Upper lobe of right lung (tissue), 1 donor: Measurements from ENCODE around the gene FUZ. TPM values are rescaled to one million over a fixed set of nuclear protein-coding genes. Genes with fewer than 3 reads are reported as not detected.

Source experiments
- ATAC-seq: fragments of 200-7000 bp; cut with Tn5 transposase; one replicate; pipeline ENCODE4 v1.9.1; 2020; ENCODE audit warnings: mild to moderate bottlenecking, moderate library complexity
- DNase-seq: peaks from one replicate; pipeline ENCODE4 v3.0.0-alpha.2; 2020
- H3K27ac ChIP-seq: fragments of 200-600 bp; one replicate; pipeline ENCODE4 v1.8.0; 2022
- H3K27me3 ChIP-seq: fragments of 200-600 bp; one replicate; pipeline ENCODE4 v1.8.0; 2022; ENCODE audit warnings: mild to moderate bottlenecking
- H3K36me3 ChIP-seq: fragments of 200-600 bp; one replicate; pipeline ENCODE4 v1.8.0; 2022
- H3K4me1 ChIP-seq: fragments of 200-600 bp; one replicate; pipeline ENCODE4 v1.8.0; 2022
- H3K4me3 ChIP-seq: fragments of 200-600 bp; one replicate; pipeline ENCODE4 v1.8.0; 2022; ENCODE audit warnings: mild to moderate bottlenecking
- H3K9me3 ChIP-seq: fragments of 200-600 bp; one replicate; pipeline ENCODE4 v1.8.0; 2022
- CTCF ChIP-seq: fragments of 200-600 bp; IDR thresholded peaks from one replicate; pipeline ENCODE4 v1.8.0; 2022; ENCODE audit warnings: antibody characterized with exemption
- intact Hi-C: fragments of 100-400 bp; cut with DNase I; formaldehyde crosslinking; loops from one replicate; pipeline ENCODE4 v1.11.0; 2022
- total RNA-seq: library from RNA; stranded (reverse); fragmentation: NEBNext Ultra II Directional; extraction: Animal tissue kit (Norgen Biotek cat#: 25700); gene quantifications from one replicate; pipeline ENCODE4 v1.2.1, GENCODE V29; 2021
- donor health status: DM: no; HTN: yes; CAD: no; lungs with severe emphysema.

The FUZ gene
- total RNA-seq, 1 donor from 2014 or later = 20.1 TPM

- Histone ChIP-seq H3K36me3 (peaks cover 1% of the 10 kb centered on the region), H3K9me3 (no peaks in the 10 kb centered on the region), H3K27ac (peak overlapping the region; percentile 83), H3K27me3 (no peaks in the 10 kb centered on the region), H3K4me3 (peak overlapping the region; percentile 78), H3K4me1 (peaks cover 8% of the 10 kb centered on the region)
- ATAC-seq (peak; percentile 85), DNase-seq (peak; percentile 97)
- intact Hi-C loops = no loop called here
- TF ChIP-seq CTCF = no peak
These were observed 4.4 kb downstream of the FUZ start for GRCh38 chr19:49808711-49809159.

GRCh38 chr19:49807904-49808675 lies 5.0 kb downstream of the FUZ start:
- Histone ChIP-seq H3K27me3 (no peaks in the 10 kb centered on the region), H3K4me3 (peak overlapping the region; percentile 78), H3K36me3 (peaks cover 8% of the 10 kb centered on the region), H3K9me3 (no peaks in the 10 kb centered on the region), H3K4me1 (peaks cover 8% of the 10 kb centered on the region), H3K27ac (no peak overlapping the region)
- DNase-seq (no peak), ATAC-seq (no peak)
- intact Hi-C loops = no loop called here
- TF ChIP-seq CTCF = no peak

- DNase-seq (no peak), ATAC-seq (no peak)
- Histone ChIP-seq H3K4me3 (no peak overlapping the region), H3K4me1 (peaks cover 8% of the 10 kb centered on the region), H3K36me3 (peaks cover 16% of the 10 kb centered on the region), H3K9me3 (no peaks in the 10 kb centered on the region), H3K27me3 (no peaks in the 10 kb centered on the region), H3K27ac (no peak overlapping the region)
- intact Hi-C loops = no loop called here
- no peak for TF ChIP-seq CTCF
These were observed 5.8 kb downstream of the FUZ start for GRCh38 chr19:49807058-49807903.

- Histone ChIP-seq H3K27ac (no peak overlapping the region), H3K4me1 (peaks cover 8% of the 10 kb centered on the region), H3K4me3 (no peak overlapping the region), H3K27me3 (no peaks in the 10 kb centered on the region), H3K36me3 (peaks cover 21% of the 10 kb centered on the region), H3K9me3 (no peaks in the 10 kb centered on the region)
- no peak for DNase-seq
- ATAC-seq = no peak
- no peak for TF ChIP-seq CTCF
- intact Hi-C loops = no loop called here
These were observed 6.5 kb downstream of the FUZ start for GRCh38 chr19:49806620-49806959.

- intact Hi-C loops = no loop called here
- no peaks in the 10 kb centered on the region for H3K9me3 ChIP-seq
- no peak overlapping the region for H3K27ac ChIP-seq
- DNase-seq = no peak
- H3K4me1 ChIP-seq = peaks cover 8% of the 10 kb centered on the region
- ATAC-seq = no peak
- peaks cover 25% of the 10 kb centered on the region for H3K36me3 ChIP-seq
- no peak overlapping the region for H3K4me3 ChIP-seq
- no peak for TF ChIP-seq CTCF
- H3K27me3 ChIP-seq = no peaks in the 10 kb centered on the region
These were observed 7.1 kb downstream of the FUZ start for GRCh38 chr19:49805822-49806619.
